Upper lobe of left lung (tissue), 6 donors: ENCODE data around the gene LITAFD. TPM values are rescaled to one million over a fixed set of nuclear protein-coding genes. Genes with fewer than 3 reads are reported as not detected.

Source experiments
- ATAC-seq, 2 donors: fragments of 200-7000 bp; cut with Tn5 transposase; one replicate each; pipeline ENCODE4 v1.9.1; 2022; ENCODE audit warnings: mild to moderate bottlenecking in 2 of 2, moderate library complexity in 2 of 2; ENCODE audit not compliant: low FRiP score in 2 of 2
- DNase-seq, 2 donors: peaks; one replicate each; pipeline ENCODE4 v3.0.0-alpha.2; 2019 to 2020
- H3K27ac ChIP-seq, 4 donors: fragments of 200-600 bp; sonication (generic); one replicate each; pipeline ENCODE4 v1.5.1; 2016 to 2019
- H3K27me3 ChIP-seq, 4 donors: fragments of 200-600 bp; sonication (generic); one replicate each; pipeline ENCODE4 v1.5.1; 2017 to 2019
- H3K36me3 ChIP-seq, 4 donors: fragments of 200-600 bp; sonication (generic); one replicate each; pipeline ENCODE4 v1.5.1; 2016 to 2019
- H3K4me1 ChIP-seq, 4 donors: fragments of 200-600 bp; sonication (generic); one replicate each; pipeline ENCODE4 v1.5.1; 2018 to 2019
- H3K4me3 ChIP-seq, 4 donors: fragments of 200-600 bp; sonication (generic); one replicate each; pipeline ENCODE4 v1.5.1; 2017 to 2019; ENCODE audit warnings: mild to moderate bottlenecking in 2 of 4, moderate library complexity in 1 of 4
- H3K9me3 ChIP-seq, 4 donors: fragments of 200-600 bp; sonication (generic); one replicate each; pipeline ENCODE4 v1.5.1; 2018 to 2019
- CTCF ChIP-seq, 6 experiments: fragments of 450-650 bp in 4 of 6; fragments of 200-600 bp in 2 of 6; sonication (generic) in 2 of 6; IDR thresholded peaks; one replicate each; pipeline ENCODE4 v1.5.1; 2016 to 2019; ENCODE audit warnings: antibody characterized with exemption in 6 of 6
- EP300 ChIP-seq, 4 donors: sonication (generic); formaldehyde crosslinking; IDR thresholded peaks; one replicate each; pipeline ENCODE4 v1.5.1; 2017; ENCODE audit warnings: antibody characterized with exemption in 4 of 4, control low read depth in 2 of 4
- POLR2A ChIP-seq, 4 donors: fragments of 450-650 bp; IDR thresholded peaks; one replicate each; pipeline ENCODE4 v1.5.1; 2016 to 2017; ENCODE audit warnings: antibody characterized with exemption in 4 of 4, mild to moderate bottlenecking in 2 of 4
- POLR2AphosphoS5 ChIP-seq, 2 donors: sonication (generic); formaldehyde crosslinking; IDR thresholded peaks; one replicate each; pipeline ENCODE4 v1.5.1; 2017; ENCODE audit warnings: antibody characterized with exemption in 2 of 2
- WGBS, 2 donors: methylation state at CpG; one replicate each; pipeline ENCODE4 v1.1.5; 2017 to 2018; 5-methylcytosine and 5-hydroxymethylcytosine counted together
- total RNA-seq, 6 donors: library from RNA; depleted of rRNA in 4 of 6; stranded (reverse); fragments of >200 nt in 4 of 6; gene quantifications; one replicate each; pipeline versions ENCODE4 v1.1.0 to v1.2.1, GENCODE V29; 2016 to 2021
- donor health status: DM: no; HTN: no; CAD: no; lungs with moderate emphysema.
- donor health status: DM: no; HTN: yes; CAD: no; lungs with severe emphysema.

Gene LITAFD
- total RNA-seq, 6 donors from 2014 or later = not detected

GRCh38 chr16:8904018-8904430 lies 21.9 kb downstream of the LITAFD start:
- Histone ChIP-seq H3K4me3 (no peak overlapping the region), H3K4me1 (no peaks in the 10 kb centered on the region), H3K36me3 (peaks cover 70 to 100% (median 93%) of the 10 kb centered on the region in 4 donors), H3K27ac (no peak overlapping the region), H3K9me3 (no peaks in the 10 kb centered on the region), H3K27me3 (no peaks in the 10 kb centered on the region)
- 91 to 94% methylated on average over 6 to 8 of the region's 8 CpGs for WGBS, 2 donors
- no peak for ATAC-seq
- no peak for DNase-seq
- TF ChIP-seq EP300 (IDR thresholded peaks at IDR 0.05) = no peak

GRCh38 chr16:8905168-8905762 lies 23.1 kb downstream of the LITAFD start:
- H3K4me3 ChIP-seq = no peak overlapping the region
- TF ChIP-seq CTCF (IDR thresholded peaks at IDR 0.05) (peak in 1 of 6 experiments; percentile 24), EP300 (IDR thresholded peaks at IDR 0.05) (no peak)
- WGBS, 2 donors = 80 to 81% methylated on average over 13 of the region's 13 CpGs
- H3K9me3 ChIP-seq = no peaks in the 10 kb centered on the region
- no peak for ATAC-seq
- H3K36me3 ChIP-seq = peaks cover 59 to 100% (median 91%) of the 10 kb centered on the region in 4 donors
- H3K27me3 ChIP-seq = no peaks in the 10 kb centered on the region
- no peaks in the 10 kb centered on the region for H3K4me1 ChIP-seq
- no peak overlapping the region for H3K27ac ChIP-seq
- no peak for DNase-seq

- 85 to 88% methylated on average over 14 of the region's 14 CpGs for WGBS, 2 donors
- no peak for DNase-seq
- TF ChIP-seq EP300 (IDR thresholded peaks at IDR 0.05) = no peak
- no peak for TF ChIP-seq POLR2AphosphoS5 (IDR thresholded peaks at IDR 0.05)
- TF ChIP-seq POLR2A (IDR thresholded peaks at IDR 0.05) = no peak
- no peak for TF ChIP-seq CTCF (IDR thresholded peaks at IDR 0.05)
- H3K9me3 ChIP-seq = no peaks in the 10 kb centered on the region
- H3K4me3 ChIP-seq = no peak overlapping the region
- no peak overlapping the region for H3K27ac ChIP-seq
- no peaks in the 10 kb centered on the region for H3K4me1 ChIP-seq
- no peaks in the 10 kb centered on the region for H3K27me3 ChIP-seq
- peaks cover 52 to 100% (median 92%) of the 10 kb centered on the region in 4 donors for H3K36me3 ChIP-seq
- no peak for ATAC-seq
These were observed 23.8 kb downstream of the LITAFD start for GRCh38 chr16:8905795-8906591.

- ATAC-seq (no peak), DNase-seq (no peak)
- Histone ChIP-seq H3K4me3 (no peak overlapping the region), H3K27me3 (no peaks in the 10 kb centered on the region), H3K36me3 (peaks cover 46 to 100% (median 92%) of the 10 kb centered on the region in 4 donors), H3K27ac (no peak overlapping the region), H3K4me1 (no peaks in the 10 kb centered on the region), H3K9me3 (no peaks in the 10 kb centered on the region)
- whole genome bisulfite sequencing, 2 donors = 60 to 77% methylated on average over 4 of the region's 4 CpGs
- TF ChIP-seq EP300 (IDR thresholded peaks at IDR 0.05) (no peak), POLR2A (IDR thresholded peaks at IDR 0.05) (no peak), POLR2AphosphoS5 (IDR thresholded peaks at IDR 0.05) (no peak), CTCF (IDR thresholded peaks at IDR 0.05) (no peak)
These were observed 24.9 kb downstream of the LITAFD start for GRCh38 chr16:8907096-8907495.

GRCh38 chr16:8908810-8909468 lies 26.8 kb downstream of the LITAFD start:
- Histone ChIP-seq H3K4me3 (no peak overlapping the region), H3K27me3 (no peaks in the 10 kb centered on the region), H3K9me3 (no peaks in the 10 kb centered on the region), H3K27ac (no peak overlapping the region), H3K4me1 (no peaks in the 10 kb centered on the region), H3K36me3 (peaks cover 32 to 100% (median 81%) of the 10 kb centered on the region in 4 donors)
- TF ChIP-seq CTCF (IDR thresholded peaks at IDR 0.05) (no peak), POLR2AphosphoS5 (IDR thresholded peaks at IDR 0.05) (no peak), EP300 (IDR thresholded peaks at IDR 0.05) (no peak), POLR2A (IDR thresholded peaks at IDR 0.05) (no peak)
- ATAC-seq (no peak), DNase-seq (no peak)
- WGBS, 2 donors = 84% methylated on average over 8 of the region's 8 CpGs
